A673 (cell line): ENCODE data around the gene CPXM2.

ENCODE experiments used
- EZH2 ChIP-seq: fragments of 200-600 bp; sonication (generic); IDR thresholded peaks from 2 replicates; pipeline ENCODE4 v1.6.1; 2017; ENCODE audit warnings: borderline replicate concordance, low read depth, mild to moderate bottlenecking, mixed read lengths, antibody characterized with exemption, low read length; ENCODE audit not compliant: poor library complexity, severe bottlenecking
- TF ChIP-seq, protein P1 (sequence below): fragments of 300-800, 200-600 bp; sonication (generic); conservative IDR thresholded peaks from 2 replicates; pipeline ENCODE4 v1.5.1; 2017; ENCODE audit warnings: low read depth, mild to moderate bottlenecking, antibody characterized with exemption, low read length, moderate library complexity, mixed read lengths

DNA sequence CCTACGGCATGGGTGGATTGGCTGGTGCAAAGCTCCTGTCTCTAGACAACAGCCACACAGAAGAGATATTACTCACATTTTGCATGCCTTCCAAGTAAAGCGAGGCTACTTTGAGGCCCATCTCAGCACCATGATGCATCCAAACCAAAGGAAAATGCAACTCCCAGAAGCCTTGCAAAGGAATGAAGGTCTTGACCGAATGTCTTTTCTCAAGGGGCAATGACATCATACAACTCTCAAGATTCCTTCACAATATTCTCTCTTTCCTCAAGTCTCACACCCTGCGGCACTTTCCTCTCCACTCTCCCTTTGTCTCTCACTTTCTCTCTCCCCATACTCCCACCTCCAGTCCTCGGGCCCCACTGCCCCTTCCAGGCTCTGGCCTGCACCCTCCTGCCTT, 44.8 kb upstream of the CPXM2 start:
- TF ChIP-seq, protein P1, sequence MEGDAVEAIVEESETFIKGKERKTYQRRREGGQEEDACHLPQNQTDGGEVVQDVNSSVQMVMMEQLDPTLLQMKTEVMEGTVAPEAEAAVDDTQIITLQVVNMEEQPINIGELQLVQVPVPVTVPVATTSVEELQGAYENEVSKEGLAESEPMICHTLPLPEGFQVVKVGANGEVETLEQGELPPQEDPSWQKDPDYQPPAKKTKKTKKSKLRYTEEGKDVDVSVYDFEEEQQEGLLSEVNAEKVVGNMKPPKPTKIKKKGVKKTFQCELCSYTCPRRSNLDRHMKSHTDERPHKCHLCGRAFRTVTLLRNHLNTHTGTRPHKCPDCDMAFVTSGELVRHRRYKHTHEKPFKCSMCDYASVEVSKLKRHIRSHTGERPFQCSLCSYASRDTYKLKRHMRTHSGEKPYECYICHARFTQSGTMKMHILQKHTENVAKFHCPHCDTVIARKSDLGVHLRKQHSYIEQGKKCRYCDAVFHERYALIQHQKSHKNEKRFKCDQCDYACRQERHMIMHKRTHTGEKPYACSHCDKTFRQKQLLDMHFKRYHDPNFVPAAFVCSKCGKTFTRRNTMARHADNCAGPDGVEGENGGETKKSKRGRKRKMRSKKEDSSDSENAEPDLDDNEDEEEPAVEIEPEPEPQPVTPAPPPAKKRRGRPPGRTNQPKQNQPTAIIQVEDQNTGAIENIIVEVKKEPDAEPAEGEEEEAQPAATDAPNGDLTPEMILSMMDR, result no peak
- TF ChIP-seq EZH2, result no peak
